Measurements from ENCODE around the gene NUP35.
A peak's percentile ranks its signal among the peaks of the same experiment; 100 is the strongest.
"Not testable (repeated sequence)": the region's sequence is repeated elsewhere in the genome, so short reads cannot be mapped to it uniquely, and the experiment has no call there.

NUP35 gene

GRCh38 chr2:183163821-183164649 lies 39.8 kb downstream of the NUP35 start:
- FAIRE-seq (no peak), DNase-seq (ENCODE audit: insufficient read length, low spot score) (no peak)
- TF ChIP-seq TAF1 (IDR thresholded peaks at IDR 0.05; ENCODE audit: low read depth, low read length) (no peak), POLR2A (IDR thresholded peaks at IDR 0.05; ENCODE audit: low read depth, low read length) (no peak), POLR2AphosphoS5 (IDR thresholded peaks at IDR 0.05; ENCODE audit: low read depth, low read length) (no peak), PAX5 (IDR thresholded peaks at IDR 0.05; ENCODE audit: insufficient read depth, low read length, severe bottlenecking) (no peak), POU2F2 (IDR thresholded peaks at IDR 0.05; ENCODE audit: low read depth, low read length) (no peak), SPI1 (IDR thresholded peaks at IDR 0.05; ENCODE audit: low read depth, low read length) (no peak)

DNA sequence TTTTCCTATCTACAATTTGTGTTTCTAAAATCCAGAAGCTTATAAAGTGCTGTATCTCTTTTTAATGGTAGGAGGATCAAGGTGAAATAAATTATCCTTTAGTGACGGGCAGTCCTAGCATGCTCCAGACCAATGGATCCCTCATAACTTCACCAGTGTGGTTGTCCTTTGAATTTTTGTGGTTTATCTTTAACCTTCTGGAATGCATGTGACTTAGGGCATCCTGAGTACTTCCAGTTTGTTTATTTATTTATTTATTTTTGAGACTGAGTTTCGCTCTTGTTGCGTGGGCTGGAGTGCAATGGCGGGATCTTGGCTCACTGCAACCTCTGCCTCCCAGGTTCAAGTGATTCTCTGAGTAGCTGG lies 40.4 kb downstream of the NUP35 start:
- DNase-seq (ENCODE audit: insufficient read length, low spot score) = no peak
- FAIRE-seq = no peak
- TF ChIP-seq PAX5 (IDR thresholded peaks at IDR 0.05; ENCODE audit: insufficient read depth, low read length, severe bottlenecking) (no peak), POLR2AphosphoS5 (IDR thresholded peaks at IDR 0.05; ENCODE audit: low read depth, low read length) (no peak), SPI1 (IDR thresholded peaks at IDR 0.05; ENCODE audit: low read depth, low read length) (no peak), TAF1 (IDR thresholded peaks at IDR 0.05; ENCODE audit: low read depth, low read length) (no peak), POLR2A (IDR thresholded peaks at IDR 0.05; ENCODE audit: low read depth, low read length) (no peak), POU2F2 (IDR thresholded peaks at IDR 0.05; ENCODE audit: low read depth, low read length) (no peak)

GRCh38 chr2:183166210-183166609 lies 42.0 kb downstream of the NUP35 start:
- peak; percentile 76 for FAIRE-seq
- no peak for DNase-seq (ENCODE audit: insufficient read length, low spot score)
- TF ChIP-seq POLR2AphosphoS5 (IDR thresholded peaks at IDR 0.05; ENCODE audit: low read depth, low read length) = no peak
- no peak for TF ChIP-seq POLR2A (IDR thresholded peaks at IDR 0.05; ENCODE audit: low read depth, low read length)
- no peak for TF ChIP-seq POU2F2 (IDR thresholded peaks at IDR 0.05; ENCODE audit: low read depth, low read length)
- no peak for TF ChIP-seq TAF1 (IDR thresholded peaks at IDR 0.05; ENCODE audit: low read depth, low read length)
- no peak for TF ChIP-seq SPI1 (IDR thresholded peaks at IDR 0.05; ENCODE audit: low read depth, low read length)
- no peak for TF ChIP-seq PAX5 (IDR thresholded peaks at IDR 0.05; ENCODE audit: insufficient read depth, low read length, severe bottlenecking)

GRCh38 chr2:183166976-183167375 lies 42.7 kb downstream of the NUP35 start:
- DNase-seq (ENCODE audit: insufficient read length, low spot score) = not testable (repeated sequence)
- peak; percentile 26 for FAIRE-seq

DNA sequence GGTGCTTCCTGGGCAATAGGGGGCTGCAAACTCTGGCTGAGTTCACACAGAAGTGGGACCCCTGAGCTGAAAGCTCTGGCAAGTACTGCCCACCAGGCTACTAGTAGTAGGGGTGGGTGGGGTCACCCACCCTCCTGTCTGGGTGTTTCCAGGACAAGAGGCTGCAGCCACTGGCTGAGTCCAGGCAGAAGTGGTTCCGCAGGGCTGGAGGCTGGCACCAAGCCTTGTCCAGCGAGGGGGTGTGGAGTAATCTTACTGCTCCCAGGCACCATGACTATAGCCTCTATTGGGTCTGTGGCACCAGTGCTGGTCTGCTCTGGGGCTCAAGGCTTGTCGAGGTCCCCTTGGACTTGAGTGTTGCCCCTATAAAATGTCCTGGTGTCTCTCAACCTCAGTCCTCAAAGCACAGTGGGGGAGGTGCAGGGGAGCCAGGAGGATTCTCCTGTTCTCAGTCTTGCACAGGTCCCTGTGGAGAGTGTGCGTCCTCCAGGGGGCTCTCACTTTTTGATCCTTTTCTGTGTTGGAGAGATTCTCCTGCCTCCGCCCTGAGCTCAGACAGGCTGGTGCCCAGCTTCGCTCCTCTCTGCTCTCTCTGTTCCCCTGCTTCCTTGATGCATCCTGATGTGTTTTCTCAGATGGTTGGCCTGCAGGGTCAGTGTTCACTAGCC lies 48.1 kb downstream of the NUP35 start:
- DNase-seq (ENCODE audit: insufficient read length, low spot score) (no peak), FAIRE-seq (no peak)

DNA sequence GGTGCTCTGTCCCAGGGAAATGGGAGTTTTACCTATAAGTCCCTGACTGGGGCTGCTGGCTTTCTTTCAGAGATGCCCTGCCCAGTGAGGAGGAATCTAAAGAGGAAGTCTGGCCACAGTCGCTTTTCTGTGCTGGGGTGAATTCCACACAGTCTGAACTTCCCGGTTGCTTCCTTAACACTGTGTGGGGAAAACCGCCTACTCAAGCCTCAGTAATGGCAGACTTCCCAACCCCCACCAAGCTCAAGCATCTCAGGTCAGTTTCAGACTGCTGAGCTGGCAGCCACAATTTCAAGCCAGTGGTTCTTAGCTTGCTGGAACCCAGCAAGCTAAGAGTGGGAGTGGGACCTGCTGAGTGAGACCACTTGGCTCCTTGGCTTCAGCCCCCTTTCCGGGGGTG lies 54.9 kb downstream of the NUP35 start:
- DNase-seq (ENCODE audit: insufficient read length, low spot score) = no peak
- TF ChIP-seq POLR2AphosphoS5 (IDR thresholded peaks at IDR 0.05; ENCODE audit: low read depth, low read length) (no peak), PAX5 (IDR thresholded peaks at IDR 0.05; ENCODE audit: insufficient read depth, low read length, severe bottlenecking) (no peak), SPI1 (IDR thresholded peaks at IDR 0.05; ENCODE audit: low read depth, low read length) (no peak), TAF1 (IDR thresholded peaks at IDR 0.05; ENCODE audit: low read depth, low read length) (no peak), POU2F2 (IDR thresholded peaks at IDR 0.05; ENCODE audit: low read depth, low read length) (no peak), POLR2A (IDR thresholded peaks at IDR 0.05; ENCODE audit: low read depth, low read length) (no peak)
- FAIRE-seq = no peak

More for the DNA sequence above, 48.1 kb downstream of the NUP35 start:
- no peak for TF ChIP-seq POLR2AphosphoS5 (IDR thresholded peaks at IDR 0.05; ENCODE audit: low read depth, low read length)
- TF ChIP-seq POLR2A (IDR thresholded peaks at IDR 0.05; ENCODE audit: low read depth, low read length) = no peak
- TF ChIP-seq POU2F2 (IDR thresholded peaks at IDR 0.05; ENCODE audit: low read depth, low read length) = no peak
- no peak for TF ChIP-seq TAF1 (IDR thresholded peaks at IDR 0.05; ENCODE audit: low read depth, low read length)
- TF ChIP-seq SPI1 (IDR thresholded peaks at IDR 0.05; ENCODE audit: low read depth, low read length) = no peak
- no peak for TF ChIP-seq PAX5 (IDR thresholded peaks at IDR 0.05; ENCODE audit: insufficient read depth, low read length, severe bottlenecking)

- DNase-seq (ENCODE audit: insufficient read length, low spot score) (no peak), FAIRE-seq (no peak)
Measured at GRCh38 chr2:183185534-183185933, 61.3 kb downstream of the NUP35 start.

DNA sequence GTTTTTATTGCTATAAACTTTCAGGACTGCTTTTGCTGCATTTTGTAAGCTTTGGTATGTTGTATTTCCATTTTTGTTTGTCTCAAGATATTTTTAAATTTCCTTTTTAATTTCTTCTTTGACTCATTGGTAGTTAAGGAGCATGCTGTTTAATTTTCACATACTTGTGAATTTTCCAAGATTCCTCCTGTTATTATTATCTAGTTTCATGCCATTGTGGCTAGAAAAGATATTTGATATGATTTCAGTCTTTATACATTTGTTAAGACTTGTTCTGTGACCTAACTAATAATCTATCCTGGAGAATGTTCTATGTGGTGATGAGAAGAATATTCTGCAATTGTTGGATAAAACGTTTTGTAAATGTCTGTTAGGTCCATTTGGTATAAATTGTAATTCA lies 62.1 kb downstream of the NUP35 start:
- TF ChIP-seq TAF1 (IDR thresholded peaks at IDR 0.05; ENCODE audit: low read depth, low read length) (no peak), POU2F2 (IDR thresholded peaks at IDR 0.05; ENCODE audit: low read depth, low read length) (no peak), POLR2AphosphoS5 (IDR thresholded peaks at IDR 0.05; ENCODE audit: low read depth, low read length) (no peak), POLR2A (IDR thresholded peaks at IDR 0.05; ENCODE audit: low read depth, low read length) (no peak), PAX5 (IDR thresholded peaks at IDR 0.05; ENCODE audit: insufficient read depth, low read length, severe bottlenecking) (no peak), SPI1 (IDR thresholded peaks at IDR 0.05; ENCODE audit: low read depth, low read length) (no peak)
- FAIRE-seq (no peak), DNase-seq (ENCODE audit: insufficient read length, low spot score) (no peak)

More at GRCh38 chr2:183185534-183185933, 61.3 kb downstream of the NUP35 start:
- TF ChIP-seq TAF1 (IDR thresholded peaks at IDR 0.05; ENCODE audit: low read depth, low read length) (no peak), POLR2A (IDR thresholded peaks at IDR 0.05; ENCODE audit: low read depth, low read length) (no peak)

GRCh38 chr2:183186766-183187165 lies 62.5 kb downstream of the NUP35 start:
- no peak for TF ChIP-seq SPI1 (IDR thresholded peaks at IDR 0.05; ENCODE audit: low read depth, low read length)
- no peak for TF ChIP-seq TAF1 (IDR thresholded peaks at IDR 0.05; ENCODE audit: low read depth, low read length)
- no peak for TF ChIP-seq PAX5 (IDR thresholded peaks at IDR 0.05; ENCODE audit: insufficient read depth, low read length, severe bottlenecking)
- no peak for TF ChIP-seq POU2F2 (IDR thresholded peaks at IDR 0.05; ENCODE audit: low read depth, low read length)
- TF ChIP-seq POLR2AphosphoS5 (IDR thresholded peaks at IDR 0.05; ENCODE audit: low read depth, low read length) = no peak
- TF ChIP-seq POLR2A (IDR thresholded peaks at IDR 0.05; ENCODE audit: low read depth, low read length) = no peak
- no peak for DNase-seq (ENCODE audit: insufficient read length, low spot score)
- no peak for FAIRE-seq

GRCh38 chr2:183192343-183192742 lies 68.1 kb downstream of the NUP35 start:
- TF ChIP-seq SPI1 (IDR thresholded peaks at IDR 0.05; ENCODE audit: low read depth, low read length) = no peak
- DNase-seq (ENCODE audit: insufficient read length, low spot score) = no peak
- FAIRE-seq = no peak
